GM23338 (cell line): ENCODE results near the gene CFAP74. TPM values are rescaled to one million over a fixed set of nuclear protein-coding genes. Genes with fewer than 3 reads are reported as not detected.

Experiments
- ATAC-seq: fragments of 200-7000 bp; cut with Tn5 transposase; 3 replicates; pipeline ENCODE4 v1.9.1; 2020
- DNase-seq: peaks from one replicate; pipeline ENCODE4 v3.0.0-alpha.2; 2015; ENCODE audit warnings: low spot score
- H2AFZ ChIP-seq: fragments of 200-600 bp; sonication (generic); 2 replicates; pipeline ENCODE4 v1.8.0; 2016; ENCODE audit warnings: antibody characterized with exemption, mild to moderate bottlenecking, moderate library complexity
- H3F3A ChIP-seq: fragments of 200-600 bp; sonication (generic); replicated peaks from 2 replicates; pipeline ENCODE4 v1.8.0; 2017; ENCODE audit warnings: antibody characterized with exemption, mixed run types, low read depth
- H3K27ac ChIP-seq: fragments of 200-600 bp; sonication (generic); 2 replicates; pipeline ENCODE4 v1.6.1; 2016; ENCODE audit warnings: low read depth
- H3K27me3 ChIP-seq: fragments of 200-600 bp; sonication (generic); 2 replicates; pipeline ENCODE4 v1.8.0; 2016; ENCODE audit warnings: mild to moderate bottlenecking, mixed run types, moderate library complexity; ENCODE audit not compliant: insufficient read depth
- H3K36me3 ChIP-seq: fragments of 200-600 bp; sonication (generic); 2 replicates; pipeline ENCODE4 v1.8.0; 2016; ENCODE audit warnings: mild to moderate bottlenecking; ENCODE audit not compliant: insufficient read depth
- H3K4me1 ChIP-seq: fragments of 200-600 bp; sonication (generic); 2 replicates; pipeline ENCODE4 v1.8.0; 2016; ENCODE audit warnings: mild to moderate bottlenecking, moderate library complexity; ENCODE audit not compliant: insufficient read depth
- H3K4me2 ChIP-seq: fragments of 200-600 bp; sonication (generic); 2 replicates; pipeline ENCODE4 v1.7.1; 2017; ENCODE audit warnings: mixed run types
- H3K4me3 ChIP-seq: fragments of 200-600 bp; sonication (generic); 2 replicates; pipeline ENCODE4 v1.6.1; 2016; ENCODE audit warnings: mixed run types
- H3K79me2 ChIP-seq: fragments of 200-600 bp; sonication (generic); replicated peaks from 2 replicates; pipeline ENCODE4 v1.8.0; 2017; ENCODE audit warnings: mild to moderate bottlenecking; ENCODE audit not compliant: insufficient read depth
- H3K9me2 ChIP-seq: fragments of 200-600 bp; sonication (generic); 2 replicates; pipeline ENCODE4 v1.8.0; 2017; ENCODE audit not compliant: insufficient read depth
- H4K20me1 ChIP-seq: fragments of 200-600 bp; sonication (generic); replicated peaks from 2 replicates; pipeline ENCODE4 v1.8.0; 2017; ENCODE audit warnings: mild to moderate bottlenecking; ENCODE audit not compliant: insufficient read depth
- H3K27ac Mint-ChIP-seq: 2 replicates; pipeline ENCODE4 v1.8.0; 2020; ENCODE audit warnings: inconsistent platforms, mild to moderate bottlenecking, moderate library complexity, mixed read lengths
- H3K27me3 Mint-ChIP-seq: 3 replicates; pipeline ENCODE4 v1.8.0; 2022; ENCODE audit warnings: low read depth, mild to moderate bottlenecking, moderate library complexity, mixed read lengths, inconsistent platforms; ENCODE audit not compliant: insufficient read depth, poor library complexity
- H3K36me3 Mint-ChIP-seq: 3 replicates; pipeline ENCODE4 v1.8.0; 2021; ENCODE audit warnings: low read depth, mild to moderate bottlenecking, inconsistent platforms, moderate library complexity, mixed read lengths
- H3K4me1 Mint-ChIP-seq: 3 replicates; pipeline ENCODE4 v1.8.0; 2020; ENCODE audit warnings: mild to moderate bottlenecking, inconsistent platforms, mixed read lengths
- H3K4me3 Mint-ChIP-seq: 3 replicates; pipeline ENCODE4 v1.8.0; 2021; ENCODE audit warnings: moderate library complexity, mild to moderate bottlenecking, inconsistent platforms, mixed read lengths
- H3K9me3 Mint-ChIP-seq: 3 replicates; pipeline ENCODE4 v1.8.0; 2020; ENCODE audit warnings: moderate library complexity, mild to moderate bottlenecking, inconsistent platforms, mixed read lengths
- POLR2AphosphoS5 ChIP-seq: IDR thresholded peaks from 2 replicates; pipeline ENCODE4 v1.6.1; 2016; ENCODE audit warnings: antibody characterized with exemption, low read depth
- STAT1 ChIP-seq: IDR thresholded peaks from one replicate; pipeline ENCODE4 v1.6.1; 2016; ENCODE audit warnings: antibody characterized with exemption; ENCODE audit not compliant: unreplicated experiment
- ZNF462 ChIP-seq: fragments of 250-450 bp; sonication (Bioruptor Pico); IDR thresholded peaks from 2 replicates; pipeline ENCODE4 v1.5.0; 2020; ENCODE audit warnings: mild to moderate bottlenecking, moderate library complexity
- polyA plus RNA-seq: library from polyadenylated mRNA; unstranded; fragments of >200 nt; fragmentation: Nextera tagmentation; extraction: Ambion mirVana; gene quantifications from 2 replicates; pipeline ENCODE4 v1.2.1, GENCODE V29; 2016
- total RNA-seq: library from RNA; depleted of rRNA; stranded (reverse); fragments of >200 nt; shearing (Covaris generic); gene quantifications from 2 replicates; pipeline ENCODE4 v1.2.3, GENCODE V29; 2014

Gene CFAP74
- total and polyA plus RNA-seq, 2 experiments from 2014 or later: 0.21 TPM; not detected in 1

GRCh38 chr1:2029561-2029960 lies 26.0 kb upstream of the CFAP74 start:
- no peaks in the 10 kb centered on the region for H3F3A ChIP-seq
- no peaks in the 10 kb centered on the region for H3K36me3 ChIP-seq

More at GRCh38 chr1:2029561-2029960, 26.0 kb upstream of the CFAP74 start:
- Mint-ChIP-seq H3K4me1 (peaks cover 6% of the 10 kb centered on the region; the same call in 2 of the 3 replicates), H3K9me3 (no peaks in the 10 kb centered on the region), H3K27me3 (peaks cover 8% of the 10 kb centered on the region), H3K27ac (no peak overlapping the region), H3K4me3 (no peak overlapping the region), H3K36me3 (no peaks in the 10 kb centered on the region)
- Histone ChIP-seq H3K4me2 (no peak overlapping the region), H3K4me1 (no peaks in the 10 kb centered on the region), H3K9me2 (no peaks in the 10 kb centered on the region), H3K27me3 (no peaks in the 10 kb centered on the region), H3K79me2 (no peaks in the 10 kb centered on the region), H4K20me1 (no peaks in the 10 kb centered on the region), H3K27ac (no peak overlapping the region), H3K4me3 (no peak overlapping the region), H2AFZ (no peak overlapping the region)
- TF ChIP-seq ZNF462 (CRISPR knock-in tag) (no peak), POLR2AphosphoS5 (no peak), STAT1 (no peak)
- ATAC-seq: no peak
- DNase-seq: no peak
